T1000 (cell line): Measurements from ENCODE around the gene KANSL1L.
"Not testable (repeated sequence)": the region's sequence is repeated elsewhere in the genome, so short reads cannot be mapped to it uniquely, and the experiment has no call there.

Experiments
- DNase-seq: peaks from one replicate; lab custom pipeline; 2025; ENCODE audit warnings: mixed read lengths; lab: John Stamatoyannopoulos, UW

KANSL1L gene, protein sequence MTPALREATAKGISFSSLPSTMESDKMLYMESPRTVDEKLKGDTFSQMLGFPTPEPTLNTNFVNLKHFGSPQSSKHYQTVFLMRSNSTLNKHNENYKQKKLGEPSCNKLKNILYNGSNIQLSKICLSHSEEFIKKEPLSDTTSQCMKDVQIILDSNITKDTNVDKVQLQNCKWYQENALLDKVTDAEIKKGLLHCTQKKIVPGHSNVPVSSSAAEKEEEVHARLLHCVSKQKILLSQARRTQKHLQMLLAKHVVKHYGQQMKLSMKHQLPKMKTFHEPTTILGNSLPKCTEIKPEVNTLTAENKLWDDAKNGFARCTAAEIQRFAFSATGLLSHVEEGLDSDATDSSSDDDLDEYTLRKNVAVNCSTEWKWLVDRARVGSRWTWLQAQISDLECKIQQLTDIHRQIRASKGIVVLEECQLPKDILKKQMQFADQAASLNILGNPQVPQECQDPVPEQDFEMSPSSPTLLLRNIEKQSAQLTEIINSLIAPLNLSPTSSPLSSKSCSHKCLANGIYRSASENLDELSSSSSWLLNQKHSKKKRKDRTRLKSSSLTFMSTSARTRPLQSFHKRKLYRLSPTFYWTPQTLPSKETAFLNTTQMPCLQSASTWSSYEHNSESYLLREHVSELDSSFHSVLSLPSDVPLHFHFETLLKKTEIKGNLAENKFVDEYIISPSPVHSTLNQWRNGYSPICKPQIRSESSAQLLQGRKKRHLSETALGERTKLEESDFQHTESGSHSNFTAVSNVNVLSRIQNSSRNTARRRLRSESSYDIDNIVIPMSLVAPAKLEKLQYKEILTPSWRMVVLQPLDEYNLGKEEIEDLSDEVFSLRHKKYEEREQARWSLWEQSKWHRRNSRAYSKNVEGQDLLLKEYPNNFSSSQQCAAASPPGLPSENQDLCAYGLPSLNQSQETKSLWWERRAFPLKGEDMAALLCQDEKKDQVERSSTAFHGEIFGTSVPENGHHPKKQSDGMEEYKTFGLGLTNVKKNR

DNA sequence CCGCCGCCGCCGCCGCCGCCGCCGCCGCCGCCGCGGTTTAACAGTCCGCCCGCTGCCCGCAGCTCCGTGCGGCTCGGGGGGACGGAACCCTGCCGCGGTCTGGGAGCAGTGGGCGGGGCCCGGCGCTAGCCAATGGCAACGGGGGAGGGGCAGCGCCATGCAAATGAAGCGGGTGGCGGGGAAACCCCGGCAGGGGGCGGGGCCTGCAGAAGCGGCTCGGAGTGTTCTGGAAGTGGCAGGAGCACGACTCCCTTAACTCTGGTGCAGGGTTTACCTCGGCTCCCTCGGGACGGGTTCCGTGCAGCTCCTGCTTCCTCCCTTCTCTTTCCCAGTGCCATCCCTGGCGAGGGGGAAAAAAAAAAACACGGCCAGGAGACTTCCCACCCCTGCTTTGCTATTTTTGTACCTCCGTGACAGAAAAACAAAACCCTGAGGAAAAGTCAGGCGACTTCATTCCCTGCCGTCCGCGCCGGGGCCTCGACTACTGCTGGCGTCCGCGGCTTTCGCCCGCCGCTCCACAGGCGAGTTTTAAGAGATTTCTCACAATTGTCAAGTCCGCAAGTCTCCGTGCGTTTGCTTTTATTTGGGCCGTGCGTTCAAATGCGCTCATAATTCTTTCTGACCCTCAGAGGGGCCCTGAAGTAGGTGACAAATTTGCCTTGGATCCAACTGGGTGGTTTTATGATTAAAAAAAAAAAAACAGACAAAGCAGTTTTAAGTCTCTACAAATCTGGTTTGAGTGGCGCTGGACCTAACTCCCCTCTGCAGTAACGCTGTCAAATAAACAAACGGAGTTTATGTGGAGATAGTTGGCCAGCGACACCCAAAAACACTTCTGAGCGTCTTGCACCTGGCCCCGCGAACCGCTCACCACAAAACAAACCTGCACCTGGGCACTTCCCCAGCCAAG is at the start of gene KANSL1L:
KANSL1L (minus strand) TSS at position 101 of the 910 bp plus-strand sequence. CDS start 16,827 bp downstream, outside the sequence.
- DNase-seq: peak; percentile 93

DNA sequence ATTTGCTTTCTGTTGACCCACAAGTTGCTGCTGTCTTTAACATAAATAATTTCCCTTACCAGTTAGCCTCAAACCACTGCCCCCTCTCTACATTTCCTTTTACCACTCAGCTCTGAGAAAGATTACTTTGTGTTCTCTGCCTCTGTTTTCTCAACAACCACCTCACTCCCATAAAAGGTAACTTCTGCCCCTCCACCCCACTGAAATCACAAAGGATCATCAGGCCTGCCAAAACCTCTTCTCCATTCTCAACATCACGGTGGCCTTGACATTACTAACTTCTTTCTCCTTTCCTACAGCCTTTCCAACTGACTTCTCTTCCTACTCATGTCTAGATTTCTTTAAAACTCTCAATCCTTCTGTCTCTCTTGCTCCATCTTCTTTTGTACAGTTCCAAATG is 43.9 kb upstream of the KANSL1L start:
- DNase-seq: no peak

GRCh38 chr2:210210185-210210584 is 39.0 kb upstream of the KANSL1L start:
- DNase-seq: no peak

DNA sequence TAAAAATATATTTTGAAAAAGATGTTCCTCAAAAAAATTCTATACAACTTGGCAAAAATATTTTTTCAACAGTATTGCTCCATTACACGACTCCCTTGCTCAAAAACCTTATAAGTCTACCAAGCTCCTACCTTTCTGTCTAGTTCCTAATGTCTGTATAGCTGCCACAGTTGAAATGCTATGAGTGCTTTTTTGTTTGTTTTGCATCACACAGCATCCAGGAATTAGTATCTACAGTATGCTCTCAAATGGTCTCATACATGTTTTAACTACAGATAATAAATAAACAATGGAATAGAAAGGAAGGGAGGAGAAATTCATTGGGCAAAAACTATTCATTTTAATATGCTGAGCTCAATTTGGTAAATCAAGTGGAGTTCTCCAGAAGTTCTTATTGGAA is 36.7 kb upstream of the KANSL1L start:
- DNase-seq: no peak

DNA sequence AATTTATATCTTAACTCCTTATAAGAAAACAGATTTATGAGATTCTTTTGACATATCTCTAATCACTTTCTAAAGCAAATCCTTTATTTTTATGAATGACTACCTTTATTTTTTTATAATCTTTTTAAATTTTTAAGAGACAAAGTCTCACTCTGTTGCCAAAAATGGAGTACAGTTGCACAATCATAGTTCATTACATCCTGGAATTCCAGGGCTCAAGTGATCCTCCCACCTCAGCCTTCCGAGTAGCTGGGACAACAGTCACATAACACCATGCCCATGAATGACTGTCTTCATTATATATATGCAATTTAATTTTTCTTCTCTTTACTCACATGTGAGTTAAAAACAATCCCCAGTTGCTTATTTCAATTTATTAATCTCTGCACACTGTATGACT is 32.3 kb upstream of the KANSL1L start:
- no peak for DNase-seq

DNA sequence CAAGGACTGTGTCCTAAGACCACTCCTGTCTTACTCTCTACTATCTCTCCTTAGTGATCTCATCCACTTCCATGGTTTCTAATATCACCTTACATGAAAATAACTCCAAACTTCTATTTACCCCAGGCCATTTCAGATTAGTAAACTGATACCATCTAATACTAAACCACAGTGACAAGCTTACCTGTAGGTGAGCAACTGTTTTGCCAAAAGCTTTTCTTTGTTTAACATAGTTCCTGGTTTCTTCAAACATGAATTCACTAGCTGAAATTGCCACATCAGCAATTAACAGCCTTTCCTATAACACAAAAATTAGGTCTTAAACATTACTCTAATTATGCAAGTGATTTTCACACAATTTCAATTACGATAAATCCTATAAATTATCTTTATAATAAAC is 31.9 kb upstream of the KANSL1L start:
- no peak for DNase-seq

- DNase-seq: no peak
Measured at GRCh38 chr2:210199854-210200253, 28.6 kb upstream of the KANSL1L start.

DNA sequence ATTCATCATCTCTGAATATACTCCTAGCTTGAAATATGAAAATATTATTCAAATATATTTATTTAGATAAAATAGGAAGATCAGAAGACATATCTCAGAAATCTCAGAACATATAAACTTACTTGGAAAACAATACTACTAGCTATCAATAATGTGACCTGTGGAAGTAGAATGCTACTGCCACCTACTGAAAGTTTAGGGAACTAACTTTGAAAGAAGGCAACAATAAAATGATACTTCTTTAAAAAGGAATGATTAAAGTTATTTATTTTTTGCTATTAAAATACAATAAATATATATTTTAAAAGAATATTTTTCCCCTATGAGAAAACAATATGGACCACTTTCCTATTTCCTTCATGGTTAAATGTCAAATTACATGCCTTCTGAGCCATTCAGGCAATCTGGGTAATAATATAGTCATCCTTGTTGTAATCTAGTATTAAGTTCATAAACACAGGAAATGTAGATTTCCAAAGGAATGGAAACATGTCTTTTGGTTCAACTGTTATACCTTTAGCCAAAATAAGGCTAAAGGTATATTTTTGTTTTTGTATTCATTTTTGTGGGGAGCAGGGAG is 28.1 kb upstream of the KANSL1L start:
- DNase-seq: no peak

GRCh38 chr2:210198326-210198725 is 27.1 kb upstream of the KANSL1L start:
- DNase-seq: no peak

- DNase-seq: no peak
Measured at GRCh38 chr2:210197720-210198119, 26.5 kb upstream of the KANSL1L start.

GRCh38 chr2:210195101-210195852 is 24.1 kb upstream of the KANSL1L start:
- DNase-seq: no peak

DNA sequence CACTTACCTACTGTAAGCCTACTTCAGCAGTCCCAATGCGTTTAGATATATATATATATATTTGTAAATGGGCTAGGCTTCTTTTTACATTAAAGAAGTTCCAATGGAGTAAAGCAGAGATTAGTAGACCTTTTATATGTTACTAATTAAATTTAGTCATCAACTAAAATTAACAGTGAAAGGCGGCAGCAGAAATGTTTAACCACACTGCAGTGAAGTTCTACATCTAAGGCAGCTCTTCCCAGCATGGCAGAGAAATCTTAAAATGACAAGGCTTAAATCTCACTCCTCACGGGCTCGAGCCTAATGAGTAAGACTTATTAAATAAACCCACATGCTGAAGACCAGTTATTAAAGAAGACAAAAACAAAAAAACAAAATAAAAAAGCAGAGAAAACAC is 19.1 kb upstream of the KANSL1L start:
- no peak for DNase-seq

- no peak for DNase-seq
Measured at GRCh38 chr2:210189452-210190138, 18.4 kb upstream of the KANSL1L start.

DNA sequence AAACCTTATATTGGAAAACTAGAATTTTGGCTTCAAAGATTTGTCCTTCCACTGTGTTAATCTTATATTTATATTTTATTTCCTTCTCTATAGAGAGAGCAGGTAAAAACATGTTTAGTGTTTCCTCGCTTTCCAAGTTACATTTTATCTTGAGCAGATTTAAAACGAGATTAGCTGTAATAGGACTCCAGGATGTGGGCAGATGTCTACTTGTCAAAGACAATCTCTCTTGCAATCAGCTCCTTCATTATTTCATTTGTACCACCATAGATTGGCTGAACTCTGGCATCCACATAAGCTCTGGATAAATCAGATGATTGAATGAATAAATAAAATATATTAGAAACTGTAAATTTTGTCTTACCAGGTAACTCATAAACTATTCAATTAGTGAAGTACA is 17.5 kb upstream of the KANSL1L start:
- no peak for DNase-seq

- DNase-seq: no peak
Measured at GRCh38 chr2:210188190-210188589, 17.0 kb upstream of the KANSL1L start.

- DNase-seq: not testable (repeated sequence)
Measured at GRCh38 chr2:210183936-210184335, 12.7 kb upstream of the KANSL1L start.

- DNase-seq: not testable (repeated sequence)
Measured at GRCh38 chr2:210181606-210182088, 10.4 kb upstream of the KANSL1L start.

- not testable (repeated sequence) for DNase-seq
Measured at GRCh38 chr2:210181033-210181605, 9.9 kb upstream of the KANSL1L start.

- no peak for DNase-seq
Measured at GRCh38 chr2:210180477-210180876, 9.3 kb upstream of the KANSL1L start.
